GM18907 (cell line): Measurements from ENCODE around the gene FGF5.
"Not testable (repeated sequence)": the region's sequence is repeated elsewhere in the genome, so short reads cannot be mapped to it uniquely, and the experiment has no call there.

Experiments used
- ATAC-seq: cut with Tn5 transposase; IDR thresholded peaks from one replicate; pipeline ENCODE4 v1.9.1; 2021; ENCODE audit warnings: mild to moderate bottlenecking, moderate library complexity; ENCODE audit not compliant: unreplicated experiment

The FGF5 gene

GRCh38 chr4:80266253-80266901 is at the start of gene FGF5:
Gene FGF5, plus strand, starts transcription at chr4:80266664. Its CDS starts 161 bp downstream, at chr4:80266825.
- no peak for ATAC-seq

DNA sequence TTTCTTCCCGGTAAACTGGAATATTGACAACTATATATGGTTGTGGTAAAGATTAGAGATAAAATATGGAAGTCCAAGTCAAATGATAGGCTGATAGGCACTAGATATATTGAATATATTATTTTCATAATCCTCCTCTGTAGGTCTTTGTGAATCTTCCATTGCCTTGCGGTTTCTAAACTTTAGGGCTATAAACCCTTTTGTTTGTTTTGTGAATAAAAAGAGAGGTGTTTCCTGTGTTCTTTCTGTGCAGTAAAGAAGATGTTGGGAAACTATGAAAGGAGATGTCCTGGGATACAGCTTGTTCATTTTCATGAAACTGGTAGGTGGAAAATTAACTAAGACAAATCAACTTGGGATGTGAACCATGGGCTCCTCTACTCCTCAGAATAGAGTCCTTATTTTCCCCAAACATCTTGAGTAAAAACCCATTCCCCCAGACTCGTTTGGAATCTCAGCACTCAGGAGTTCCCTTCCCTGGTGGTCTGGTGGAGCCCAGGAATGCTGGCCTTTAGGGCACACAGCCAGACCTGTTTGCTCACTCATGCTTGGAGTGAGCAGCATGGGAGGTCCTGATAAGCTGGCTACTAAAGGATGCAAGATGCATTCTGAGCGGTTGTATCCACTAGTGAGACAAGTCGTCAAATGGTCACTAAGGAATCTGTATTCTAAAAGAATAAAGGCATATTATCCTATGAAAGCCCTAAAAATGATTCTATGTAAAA is 47.0 kb upstream of the FGF5 start:
- ATAC-seq: no peak

DNA sequence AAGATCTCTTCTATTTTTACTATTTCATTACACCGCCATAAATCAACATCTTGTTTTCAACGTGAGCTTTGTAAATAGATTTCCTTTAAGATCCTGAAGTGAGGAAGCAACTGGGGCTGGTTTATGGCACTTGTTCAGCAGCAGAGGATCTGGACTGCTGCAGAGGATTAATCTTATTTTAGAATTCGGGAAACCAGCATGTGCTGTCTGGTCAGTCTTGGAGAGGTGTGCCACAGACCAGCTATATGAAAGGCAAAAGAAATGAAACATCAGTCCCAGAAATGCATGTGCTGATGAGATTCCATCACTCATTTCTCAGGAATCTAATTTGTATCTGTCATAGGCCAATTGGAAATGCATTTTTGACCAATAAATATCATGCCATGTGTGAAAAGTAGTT is 45.8 kb upstream of the FGF5 start:
- ATAC-seq: no peak

DNA sequence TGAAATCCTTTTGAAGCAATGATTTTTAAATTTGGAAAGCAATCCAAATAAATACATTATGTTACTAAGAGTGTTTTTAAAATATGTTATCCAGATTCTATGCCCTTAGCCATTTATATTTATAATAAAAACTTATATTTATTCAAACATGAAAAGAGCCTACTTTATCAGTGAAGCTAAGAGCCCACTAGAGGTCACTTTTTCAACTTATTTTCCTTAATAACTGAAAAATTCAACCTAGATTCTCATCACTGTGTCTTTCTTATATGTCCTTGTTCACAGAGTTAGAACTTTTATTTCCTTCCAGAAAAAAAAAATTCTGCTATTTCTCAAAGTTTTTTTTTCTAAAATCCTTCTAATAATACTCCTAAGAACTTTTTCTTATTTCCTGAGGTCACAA is 45.3 kb upstream of the FGF5 start:
- ATAC-seq: no peak

DNA sequence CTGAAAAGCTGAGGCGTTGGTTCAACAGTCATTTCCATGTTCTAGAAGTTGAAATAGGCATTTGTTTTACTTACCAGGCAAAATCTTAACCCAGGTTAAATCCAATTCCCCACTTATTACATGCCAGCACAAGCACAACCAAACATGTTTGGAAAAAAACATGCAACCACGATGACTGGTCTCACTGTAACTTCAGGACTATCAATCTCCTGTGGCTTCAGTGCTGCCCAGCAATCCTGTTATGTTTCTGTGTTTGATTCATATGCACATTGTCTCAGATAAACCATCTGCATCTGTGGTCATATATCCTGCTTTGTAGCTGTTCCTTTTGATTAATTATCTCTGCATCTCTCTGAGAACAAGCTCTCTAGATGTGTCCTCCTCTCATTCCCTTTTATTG is 40.9 kb upstream of the FGF5 start:
- ATAC-seq: no peak

DNA sequence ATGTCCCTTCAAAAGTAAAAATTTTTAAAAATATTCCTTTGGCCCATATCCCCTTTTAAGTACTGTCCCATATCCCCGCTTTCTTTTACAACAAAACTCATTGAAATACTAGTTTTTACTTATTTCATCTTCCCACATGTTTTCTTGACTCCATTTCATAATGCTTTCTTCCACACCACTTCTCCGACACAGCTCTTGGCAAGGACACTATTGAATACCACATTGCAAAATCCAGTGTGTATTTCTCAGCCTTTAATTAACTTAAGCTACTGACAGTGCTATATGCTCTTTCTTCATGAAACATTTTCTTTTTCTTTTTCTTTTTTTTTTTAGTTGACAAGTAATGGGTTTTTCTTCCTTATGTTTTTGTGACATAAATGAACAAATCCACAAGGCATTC is 40.4 kb upstream of the FGF5 start:
- ATAC-seq: no peak

DNA sequence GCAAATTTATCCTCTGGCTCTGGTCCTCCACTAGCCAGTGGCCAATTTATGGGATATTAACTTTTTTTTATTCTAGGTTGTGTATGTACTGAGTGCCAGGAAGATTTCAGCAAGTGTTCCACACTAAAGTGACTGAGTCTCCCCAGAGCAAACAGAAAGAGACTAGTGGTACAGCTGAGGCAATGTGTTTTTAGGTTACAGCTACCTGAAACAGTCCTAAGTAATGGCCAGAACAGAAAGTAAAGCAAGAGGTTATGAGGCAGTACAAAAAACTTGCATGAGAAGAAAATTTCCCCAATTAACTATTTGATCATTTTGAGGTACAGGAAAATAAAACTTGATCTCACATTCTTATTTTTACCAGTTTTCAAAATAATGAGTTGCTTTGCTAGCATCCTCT is 38.0 kb upstream of the FGF5 start:
- no peak for ATAC-seq

DNA sequence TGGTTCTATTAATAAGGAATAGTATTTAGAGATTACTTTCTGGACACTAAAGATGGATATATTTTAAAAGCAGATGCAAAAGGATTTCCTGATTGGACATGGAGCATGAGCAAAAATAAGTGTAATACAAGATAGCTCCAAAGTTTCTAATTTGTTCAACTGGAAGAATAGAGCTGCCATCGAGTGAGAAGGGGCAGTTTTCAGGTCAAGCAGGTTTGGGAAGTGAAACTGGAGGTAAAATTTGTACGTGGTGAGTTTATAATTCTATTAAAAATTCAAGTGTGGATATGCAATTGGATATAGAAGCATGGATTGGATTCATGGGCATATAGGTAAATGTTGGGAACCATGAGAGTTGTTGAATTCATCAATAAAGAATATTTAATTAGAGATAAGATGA is 37.3 kb upstream of the FGF5 start:
- peak; percentile 30 for ATAC-seq

DNA sequence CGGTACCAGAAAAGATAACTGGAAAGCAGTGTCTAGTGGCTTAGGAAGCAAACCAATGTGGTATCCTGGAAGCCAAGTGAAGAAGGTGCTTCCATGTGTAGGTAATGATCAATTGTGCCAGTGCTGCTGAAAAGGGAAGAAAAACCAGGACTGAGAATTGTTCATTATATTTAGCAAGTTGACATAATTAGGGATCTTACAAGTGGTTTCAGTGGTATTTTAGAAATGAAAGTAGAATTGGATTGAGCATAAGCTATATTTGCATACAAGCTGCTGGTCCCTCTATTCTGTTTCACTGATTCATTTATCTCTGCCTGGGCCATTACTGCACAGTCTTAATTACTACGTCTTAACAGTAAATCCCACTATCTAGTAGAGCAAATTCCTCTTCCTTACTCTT is 36.9 kb upstream of the FGF5 start:
- ATAC-seq: peak; percentile 81

- no peak for ATAC-seq
Observed at GRCh38 chr4:80231180-80231579, 35.3 kb upstream of the FGF5 start.

- ATAC-seq: no peak
Observed at GRCh38 chr4:80232707-80233370, 33.6 kb upstream of the FGF5 start.

GRCh38 chr4:80233390-80233789 is 33.1 kb upstream of the FGF5 start:
- no peak for ATAC-seq

GRCh38 chr4:80235451-80235850 is 31.0 kb upstream of the FGF5 start:
- ATAC-seq: no peak

DNA sequence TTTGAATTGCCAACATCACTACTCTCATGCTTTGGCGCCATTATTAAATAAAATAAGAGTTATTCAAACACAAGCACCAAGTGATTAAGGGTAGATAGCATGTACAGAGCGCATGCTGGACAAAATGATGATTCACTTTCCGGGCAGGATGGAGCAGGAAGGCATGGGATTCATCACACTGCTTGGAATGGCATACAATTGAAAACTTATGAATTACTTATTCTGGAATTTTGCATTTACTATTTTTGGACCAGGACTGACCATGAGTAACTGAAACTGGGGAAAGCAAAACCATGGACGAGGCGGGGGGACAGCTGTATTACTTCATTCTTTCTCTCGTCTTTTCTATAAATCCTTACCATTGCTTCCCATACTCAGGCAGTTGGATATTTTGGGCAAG is 28.5 kb upstream of the FGF5 start:
- ATAC-seq: no peak

DNA sequence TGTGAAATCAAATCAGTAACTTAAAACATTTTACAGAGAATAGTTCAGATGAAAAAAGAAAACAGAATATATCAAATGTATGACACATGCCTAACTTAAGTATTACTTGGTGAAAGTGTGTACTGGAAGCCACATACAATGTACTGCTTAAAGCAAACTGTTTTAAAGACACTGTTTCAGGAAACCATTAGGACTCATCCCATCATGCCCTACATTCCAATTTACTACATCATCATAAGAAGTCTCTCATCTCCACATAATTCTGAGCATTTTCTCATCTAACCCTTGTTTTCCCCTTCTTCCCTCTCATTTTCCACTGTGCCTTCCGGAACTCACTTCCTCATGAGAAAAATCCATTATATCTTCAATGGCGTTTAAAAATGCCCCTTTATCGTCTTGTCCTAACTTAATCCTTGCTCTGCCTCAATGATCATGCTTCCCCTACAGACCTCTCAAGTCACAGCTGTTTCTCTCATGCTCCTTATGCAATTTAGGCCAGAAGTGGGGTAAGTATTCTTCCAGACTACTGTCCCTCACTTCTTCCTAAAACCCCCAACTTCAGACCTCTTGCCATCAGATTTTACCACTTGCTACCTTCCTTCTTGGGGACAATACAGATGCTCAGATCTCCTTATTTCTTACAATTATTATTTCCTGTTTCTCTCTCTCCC is 26.8 kb upstream of the FGF5 start:
- no peak for ATAC-seq

DNA sequence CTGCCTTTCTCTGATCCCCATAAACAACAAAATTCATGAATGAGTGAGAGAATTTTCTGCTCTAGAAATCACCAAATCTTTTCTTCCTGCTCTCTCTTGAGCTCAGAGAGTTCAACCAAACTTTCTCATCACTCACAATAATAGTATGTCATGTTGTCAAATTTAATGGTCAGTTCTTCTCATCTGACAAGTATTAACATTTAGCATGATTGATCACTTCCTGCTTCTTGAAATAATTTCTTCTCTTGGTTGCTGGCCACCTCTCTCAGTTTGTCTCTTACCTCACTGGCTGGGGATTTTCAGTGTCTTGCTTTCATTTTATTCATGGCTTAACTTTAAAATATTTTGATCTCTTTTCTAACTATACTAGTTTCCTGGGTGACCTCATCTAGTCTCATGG is 25.5 kb upstream of the FGF5 start:
- no peak for ATAC-seq

DNA sequence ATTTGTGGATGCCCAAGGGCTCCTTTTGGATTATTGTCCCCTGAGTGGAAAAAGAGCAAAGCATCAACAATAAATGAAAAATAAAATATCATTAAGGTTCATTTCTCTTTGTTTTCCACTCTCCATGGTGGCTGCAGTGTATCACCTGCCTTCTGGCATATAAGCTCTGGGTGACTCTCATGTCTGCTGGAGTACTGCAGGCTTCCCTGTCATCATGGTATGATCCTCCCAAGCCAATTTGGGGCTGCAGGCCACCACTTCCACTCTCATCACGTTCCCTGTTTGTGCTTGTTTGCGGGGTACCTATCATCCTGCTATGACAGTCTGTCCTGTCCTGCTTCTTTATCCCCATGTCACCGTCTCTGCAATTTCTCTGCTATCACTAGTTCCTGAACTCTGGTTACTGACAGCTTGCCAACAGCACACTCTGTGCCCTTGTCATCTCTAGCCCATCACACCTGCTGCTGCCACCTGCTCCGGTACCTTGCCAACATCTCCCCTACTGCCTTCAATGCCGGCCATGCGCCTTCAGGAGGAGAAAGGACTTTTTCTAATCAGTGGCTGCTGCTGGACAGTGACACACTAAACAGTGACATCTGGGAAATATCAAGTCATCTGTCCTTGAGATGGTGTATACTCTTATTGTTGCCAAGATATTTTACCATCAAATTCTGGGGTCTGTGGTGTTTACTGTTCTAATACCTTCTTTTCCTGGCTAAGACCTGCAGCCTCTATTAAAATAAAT is 23.0 kb upstream of the FGF5 start:
- no peak for ATAC-seq

DNA sequence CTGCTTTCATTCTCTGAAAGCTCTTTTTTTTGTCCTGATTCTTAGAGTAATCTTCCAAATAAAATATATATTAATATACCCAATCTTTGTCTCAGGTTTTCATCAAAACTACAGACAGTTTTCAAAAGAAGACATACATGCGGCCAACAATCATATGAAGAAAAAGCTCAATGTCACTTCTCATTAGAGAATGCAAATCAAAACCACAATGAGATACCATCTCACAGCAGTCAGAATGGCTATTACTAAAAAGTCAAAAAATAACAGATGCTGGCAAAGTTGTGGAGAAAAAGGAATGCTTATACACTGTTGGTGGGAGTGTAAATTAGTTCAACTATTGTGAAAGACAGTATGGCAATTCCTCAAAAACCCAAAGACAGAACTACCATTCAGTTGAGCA is 19.0 kb upstream of the FGF5 start:
- ATAC-seq: not testable (repeated sequence)

DNA sequence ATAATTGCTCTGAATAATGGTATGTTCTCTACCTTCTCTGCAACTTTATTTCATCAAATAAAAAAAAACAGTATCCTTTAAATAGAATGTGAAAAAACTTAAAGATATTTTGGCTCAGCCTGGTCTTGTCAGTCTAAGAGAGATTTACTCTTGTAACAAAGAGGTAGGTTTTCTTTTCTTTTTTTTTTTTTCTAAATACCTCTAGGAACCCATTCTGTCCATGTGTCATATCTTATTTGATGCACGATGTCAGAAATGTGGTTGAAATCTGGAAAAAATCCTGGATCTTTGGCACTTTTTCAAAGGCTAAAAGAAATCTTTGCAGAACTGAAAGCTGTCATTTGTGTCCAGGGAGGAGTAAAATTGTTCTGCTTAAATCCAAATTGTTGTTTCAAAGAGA is 17.3 kb upstream of the FGF5 start:
- ATAC-seq: no peak

GRCh38 chr4:80252427-80252826 is 14.0 kb upstream of the FGF5 start:
- no peak for ATAC-seq

GRCh38 chr4:80252953-80253352 is 13.5 kb upstream of the FGF5 start:
- ATAC-seq: no peak
